GM18498 (cell line): Measurements from ENCODE around the gene MCTP1.
"Not testable (repeated sequence)": the region's sequence is repeated elsewhere in the genome, so short reads cannot be mapped to it uniquely, and the experiment has no call there.

ENCODE experiments used
- ATAC-seq: cut with Tn5 transposase; IDR thresholded peaks from one replicate; pipeline ENCODE4 v1.9.1; 2021; ENCODE audit warnings: mild to moderate bottlenecking, moderate library complexity; ENCODE audit not compliant: unreplicated experiment

The MCTP1 gene

DNA sequence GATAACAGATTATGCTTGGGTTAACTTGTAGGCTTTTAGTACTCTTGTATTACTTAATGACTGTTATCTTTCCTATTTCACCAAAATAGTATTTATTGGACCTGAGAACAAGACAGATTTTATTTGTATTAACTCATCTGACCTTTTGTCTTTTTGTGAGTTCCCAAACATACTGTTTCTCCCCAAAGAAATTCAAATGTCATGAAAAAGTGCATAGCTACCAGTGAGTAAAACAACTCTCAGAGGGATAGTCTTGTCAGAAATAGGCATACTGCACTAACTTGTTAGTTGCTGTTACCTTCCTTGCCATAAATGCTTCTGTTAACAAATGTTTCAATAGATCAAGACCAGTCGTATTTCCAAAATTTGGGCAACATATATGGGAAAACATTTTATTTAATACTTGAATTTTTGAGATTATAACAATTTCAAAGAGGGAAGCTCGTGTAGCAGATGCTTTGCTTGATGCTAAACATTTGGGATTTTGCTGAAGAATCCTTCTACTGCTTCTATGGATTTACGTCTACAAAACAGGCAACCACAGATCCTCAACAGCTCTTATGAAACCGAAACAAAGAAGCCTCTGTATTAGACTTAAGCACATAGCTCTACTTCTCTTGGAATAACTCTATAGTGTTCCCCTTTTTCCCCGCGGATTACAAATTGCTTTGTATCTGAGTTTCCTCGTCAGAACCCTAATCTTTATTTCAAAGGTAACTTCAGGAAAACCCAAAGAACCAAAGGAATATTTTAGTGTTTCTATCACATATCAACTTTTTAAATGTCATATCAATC, 248.8 kb downstream of the MCTP1 start:
- no peak for ATAC-seq

DNA sequence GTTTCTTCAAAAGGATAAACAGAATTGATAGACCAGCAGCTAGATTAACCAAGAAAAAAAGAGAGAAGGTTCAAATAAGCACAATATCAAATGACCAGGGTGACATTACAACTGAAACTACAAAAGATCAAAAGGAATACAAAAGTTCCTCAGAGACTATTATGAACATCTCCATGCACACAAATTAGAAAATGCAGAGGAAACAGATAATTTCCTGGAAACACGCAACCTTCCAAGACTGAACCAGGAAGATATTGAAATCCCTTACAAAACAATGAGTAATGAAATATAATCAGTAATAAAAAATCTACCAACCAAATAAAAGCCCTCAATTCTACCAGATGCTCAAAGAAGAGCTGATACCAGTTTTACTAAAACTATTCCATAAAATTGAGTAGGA, 252.1 kb downstream of the MCTP1 start:
- ATAC-seq: no peak

DNA sequence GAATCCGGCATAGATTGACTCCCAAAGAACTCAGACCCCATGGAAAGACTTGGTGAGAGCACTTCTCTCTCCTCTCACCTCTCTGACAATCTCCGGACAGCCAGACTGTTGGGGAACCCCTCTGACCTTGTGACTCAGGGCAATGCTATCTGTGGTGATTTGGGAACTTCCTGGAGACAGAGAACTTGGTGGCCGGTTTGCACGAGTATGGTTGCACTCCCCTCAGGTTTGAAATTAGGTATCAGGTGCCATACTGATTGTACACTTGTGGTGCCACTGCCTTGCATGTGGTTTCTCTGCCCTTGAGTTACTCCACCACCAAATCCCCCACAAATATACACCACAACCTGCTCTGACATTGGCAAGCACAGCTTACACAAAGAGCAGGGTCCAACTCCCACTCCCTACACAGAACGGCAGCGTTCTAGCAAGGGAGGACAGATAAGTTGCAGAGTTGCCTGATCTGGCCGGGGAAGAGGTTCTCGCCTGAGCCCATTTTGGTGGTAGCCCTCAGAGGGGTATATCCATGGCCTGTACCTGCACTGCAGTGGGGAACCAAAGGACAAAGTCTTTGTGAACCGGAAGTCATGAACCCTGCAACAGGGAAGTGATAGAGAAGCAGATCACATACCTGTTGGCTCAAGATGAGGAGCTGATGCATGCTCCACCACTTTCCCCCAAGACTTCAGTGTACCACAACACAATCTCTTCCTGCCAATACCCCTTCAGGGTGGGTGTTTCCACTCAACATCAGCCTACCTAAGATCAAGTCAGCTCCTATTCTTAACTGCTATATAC, 255.1 kb downstream of the MCTP1 start:
- peak; percentile 51 for ATAC-seq

DNA sequence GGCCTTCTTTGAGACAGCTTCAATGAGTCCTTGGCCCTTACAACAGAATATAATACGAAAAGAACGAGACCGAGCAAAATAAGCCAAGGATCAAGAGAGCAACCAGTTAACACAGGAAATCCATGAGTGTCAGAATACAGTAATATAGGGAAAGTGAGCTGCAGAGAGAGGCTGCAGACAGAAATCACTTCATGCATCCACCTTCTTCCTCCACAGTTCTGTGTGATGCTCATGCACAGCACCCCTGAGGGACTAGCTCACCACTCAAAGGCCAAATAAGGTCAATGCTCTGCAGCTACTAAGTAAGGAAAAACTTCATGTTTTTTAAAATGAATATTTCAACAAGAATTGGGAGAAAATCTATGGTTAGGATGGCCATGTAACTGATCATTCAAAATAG, 257.1 kb downstream of the MCTP1 start:
- peak; percentile 32 for ATAC-seq

DNA sequence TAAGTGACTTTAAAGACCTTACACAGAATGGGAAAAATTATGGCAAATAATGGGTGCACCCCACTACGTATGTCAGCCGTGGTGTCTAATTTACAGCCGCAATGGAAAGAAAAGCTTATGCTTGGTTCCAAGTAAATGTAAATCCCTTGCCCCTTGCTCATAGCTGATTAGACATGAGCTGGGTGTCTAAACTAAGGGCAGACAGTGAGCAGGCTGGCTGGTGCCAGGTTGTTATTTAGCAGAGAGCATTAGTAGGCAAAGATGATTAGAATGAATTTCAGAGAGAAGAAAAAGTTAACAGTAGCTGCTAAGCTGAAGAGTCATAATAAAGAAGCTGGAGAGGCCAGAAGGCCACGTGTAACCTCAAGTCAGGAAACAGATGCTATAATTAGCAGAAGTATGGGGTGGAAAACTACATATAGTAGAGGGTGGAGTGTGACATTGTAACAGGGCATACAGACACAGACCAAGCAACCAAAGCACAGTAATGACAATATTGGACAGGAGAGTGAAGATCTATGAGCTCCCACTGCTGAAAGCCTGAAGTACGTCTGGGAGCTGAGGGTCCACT, 257.7 kb downstream of the MCTP1 start:
- ATAC-seq: peak; percentile 27

DNA sequence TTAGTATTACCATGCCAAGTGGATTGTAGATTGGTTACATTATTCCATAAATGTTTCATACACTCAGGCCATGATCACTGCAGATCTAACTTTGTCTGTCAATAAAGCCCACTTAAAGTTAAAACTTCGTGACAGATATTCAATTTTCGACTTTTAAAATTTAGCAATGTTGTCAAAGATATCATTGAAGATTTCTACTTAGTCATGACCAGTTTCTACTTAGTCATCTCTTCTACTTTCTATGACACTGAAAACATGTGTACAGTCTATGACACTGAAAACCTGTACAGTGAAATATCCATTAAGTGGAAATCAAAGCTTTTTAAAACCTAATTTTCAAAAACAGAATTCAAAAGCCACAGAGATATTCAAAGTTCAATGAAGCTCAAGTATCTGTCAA, 258.2 kb downstream of the MCTP1 start:
- no peak for ATAC-seq

DNA sequence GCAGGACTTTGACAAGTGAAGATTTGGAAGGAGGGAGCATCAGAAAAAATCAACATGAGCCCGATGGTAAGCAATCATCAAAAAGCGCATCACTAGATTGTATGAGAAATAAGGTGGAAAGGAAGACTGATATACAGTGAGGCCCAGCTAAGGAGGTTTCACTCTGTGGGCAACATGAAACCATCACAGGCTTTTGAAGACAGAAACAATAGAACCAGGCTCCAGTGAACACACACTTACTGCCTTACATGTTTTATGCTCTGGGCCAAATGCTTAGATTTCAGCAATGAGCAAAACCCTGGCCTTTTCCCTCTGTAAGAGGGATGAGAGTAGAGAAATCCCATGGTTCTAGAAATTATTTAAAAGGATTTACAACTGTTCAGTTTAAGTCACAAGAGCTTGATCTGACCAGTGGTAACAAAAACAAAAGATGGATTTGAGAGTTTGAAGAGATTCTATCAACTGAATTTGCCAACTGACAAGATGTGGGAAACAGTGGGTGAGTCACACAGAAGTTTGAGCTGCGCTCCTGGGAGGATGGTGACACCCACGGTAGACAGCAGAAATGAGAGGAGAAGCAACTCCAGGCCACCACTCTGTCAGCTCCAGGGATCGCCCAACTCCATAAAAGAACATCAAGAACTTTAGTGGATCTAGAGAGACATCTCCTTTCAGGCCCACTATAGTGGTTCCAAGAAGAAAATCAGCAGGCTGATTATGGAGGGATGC, 261.8 kb downstream of the MCTP1 start:
- ATAC-seq: peak; percentile 82

DNA sequence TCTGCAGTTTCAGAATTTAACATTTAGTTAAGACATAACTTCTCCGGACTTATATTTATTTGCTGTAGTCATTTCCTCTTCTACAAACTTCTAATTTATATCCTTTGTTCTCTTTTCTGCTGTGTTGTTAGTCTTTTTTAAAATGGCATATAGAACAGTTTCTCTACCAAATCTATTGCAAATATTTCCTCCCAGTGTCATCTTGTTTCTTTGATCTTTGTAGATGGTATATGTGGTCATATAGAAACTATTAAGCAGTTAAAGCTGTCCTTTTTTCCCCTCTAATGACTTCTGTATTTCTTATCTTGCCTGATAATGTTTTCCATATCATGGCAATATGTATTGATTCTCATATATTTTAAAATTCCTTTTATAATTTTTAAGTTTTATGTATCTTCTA, 264.5 kb downstream of the MCTP1 start:
- ATAC-seq: no peak

DNA sequence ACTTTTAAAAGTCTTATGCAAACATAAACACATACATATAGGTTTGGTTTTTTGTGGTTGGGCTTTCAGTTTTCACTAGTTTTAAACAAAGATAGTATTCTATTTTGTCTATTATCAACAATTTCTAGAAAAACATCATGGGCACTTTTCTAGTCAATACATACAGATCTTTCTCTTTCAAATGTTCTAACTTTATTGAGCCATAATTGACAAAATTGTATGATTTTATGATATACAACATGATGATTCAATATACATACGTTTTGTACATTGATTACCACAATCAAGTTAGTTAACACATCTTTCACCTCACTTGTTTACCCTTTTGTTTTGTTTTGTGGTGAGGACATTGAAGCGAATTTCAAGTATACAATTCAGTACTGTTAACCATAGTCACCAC, 265.9 kb downstream of the MCTP1 start:
- ATAC-seq: no peak

DNA sequence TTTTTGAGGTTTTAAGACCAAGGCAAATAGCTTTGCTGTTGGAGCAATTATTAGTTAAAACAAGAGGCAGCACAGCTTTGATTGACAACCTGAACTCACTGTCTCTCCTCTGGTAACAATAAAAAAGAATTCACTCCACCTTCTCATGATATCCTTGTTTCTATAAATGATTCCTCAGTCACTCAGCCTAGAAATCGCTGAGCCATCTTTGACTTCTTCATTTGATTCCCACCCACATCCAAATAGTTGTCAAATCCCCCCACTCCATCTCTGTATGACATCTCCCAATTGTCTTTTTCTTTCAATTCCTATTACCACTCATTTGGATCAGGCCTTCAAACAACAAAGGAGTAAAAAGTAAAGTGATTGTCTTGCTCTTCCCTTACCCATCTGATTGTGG, 266.4 kb downstream of the MCTP1 start:
- no peak for ATAC-seq

DNA sequence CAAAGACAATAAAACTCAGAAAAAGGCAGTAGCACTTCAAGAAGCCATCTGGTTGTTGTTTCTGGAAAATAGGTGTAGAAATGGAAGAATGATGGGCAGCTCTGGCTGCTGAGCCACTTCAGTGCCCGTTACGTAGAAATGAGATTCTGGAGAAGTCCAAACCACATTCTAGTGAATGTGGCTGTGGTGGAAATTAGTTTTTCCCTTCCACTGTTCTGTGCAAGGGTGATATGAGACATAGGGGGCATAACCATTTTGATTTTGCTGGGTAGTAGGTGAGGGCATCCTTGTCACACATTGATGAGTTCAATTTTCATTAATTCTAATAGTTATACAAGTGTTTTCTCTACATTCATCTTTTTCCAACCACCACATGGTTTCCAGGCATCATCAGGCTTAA, 275.1 kb downstream of the MCTP1 start:
- no peak for ATAC-seq

DNA sequence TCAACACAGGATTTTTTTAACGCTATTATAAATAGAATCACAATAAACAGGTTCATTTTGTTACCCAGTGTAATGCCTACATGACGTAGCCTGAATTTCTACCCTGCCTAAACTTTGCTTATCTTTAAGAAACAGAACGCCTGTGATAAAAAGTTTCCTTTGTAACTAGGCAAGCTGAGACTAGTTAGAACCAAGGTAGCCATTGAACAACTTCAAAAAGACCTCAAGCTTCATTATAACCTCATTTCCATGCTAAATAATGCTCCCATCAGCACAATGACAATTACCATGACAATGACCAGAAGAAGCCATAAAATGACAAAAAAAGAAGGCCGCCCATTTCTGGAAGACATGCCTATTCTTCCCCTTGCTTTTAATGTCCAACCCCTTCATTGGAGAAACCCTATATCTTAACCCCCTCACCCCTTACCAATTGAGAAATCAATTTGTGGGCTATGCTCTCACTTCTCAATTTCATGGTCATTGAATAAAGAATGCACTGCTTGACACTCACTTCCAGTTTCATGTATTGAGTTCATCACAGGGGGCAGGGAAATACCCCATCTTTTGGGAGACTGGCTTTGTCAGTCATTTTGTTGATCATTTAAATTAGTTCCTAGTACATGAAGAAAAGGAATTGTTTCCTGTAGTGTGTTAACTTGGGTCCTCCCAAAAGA, 276.8 kb downstream of the MCTP1 start:
- ATAC-seq: peak; percentile 91

DNA sequence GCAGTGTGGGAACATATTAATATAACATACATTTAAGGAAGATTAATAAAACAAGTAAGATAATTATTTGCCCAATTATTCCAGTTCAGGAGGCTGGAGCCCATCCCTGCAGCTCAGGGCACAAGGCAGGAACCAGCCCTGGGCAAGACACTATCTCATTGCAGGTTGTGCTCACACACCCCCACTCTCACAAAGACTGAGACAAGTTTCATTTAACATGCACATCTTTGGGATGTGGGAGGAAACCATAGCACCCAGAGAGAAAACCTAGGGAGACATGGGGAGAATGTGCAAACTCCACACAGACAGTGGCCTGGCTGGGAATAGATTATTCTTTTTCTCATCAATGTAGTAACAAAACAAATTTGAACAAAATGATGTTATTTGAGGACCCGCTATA, 279.1 kb downstream of the MCTP1 start:
- ATAC-seq: no peak

DNA sequence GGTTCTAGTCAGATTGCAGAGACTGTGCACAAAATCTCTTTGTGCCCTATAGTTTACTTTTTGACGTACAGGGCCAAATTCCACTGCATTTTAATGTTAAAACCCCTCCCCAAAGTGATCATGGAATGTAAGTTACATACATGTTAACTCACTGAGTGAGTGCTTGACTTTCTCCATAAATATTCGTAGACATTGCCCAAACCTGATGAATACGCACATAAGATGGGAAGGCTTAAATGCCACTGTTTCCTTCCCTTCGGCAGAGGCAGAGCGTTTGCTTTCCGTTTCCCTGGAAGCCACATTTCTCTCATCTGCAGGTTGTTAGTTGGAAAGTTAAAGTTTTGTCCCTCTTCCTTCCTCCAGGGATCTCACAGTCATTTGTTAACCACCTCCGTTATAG, 286.2 kb downstream of the MCTP1 start:
- ATAC-seq: no peak

DNA sequence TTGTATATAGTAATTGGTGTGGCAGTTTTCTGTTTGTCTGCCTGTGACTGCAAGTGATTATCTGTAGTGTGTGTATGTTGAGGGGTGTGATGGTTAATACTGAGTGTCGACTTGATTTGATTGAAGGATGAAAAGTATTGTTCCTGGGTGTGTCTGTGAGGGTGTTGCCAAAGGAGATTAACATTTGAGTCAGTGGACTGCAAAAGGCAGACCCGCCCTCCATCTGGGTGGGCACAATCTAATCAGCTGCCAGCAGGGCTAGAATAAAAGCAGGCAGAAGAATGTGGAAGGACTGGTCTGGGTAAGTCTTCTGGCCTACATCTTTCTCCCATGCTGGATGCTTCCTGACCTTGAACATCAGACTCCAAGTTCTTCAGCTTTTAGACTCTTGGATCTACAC, 290.4 kb downstream of the MCTP1 start:
- ATAC-seq: not testable (repeated sequence)

DNA sequence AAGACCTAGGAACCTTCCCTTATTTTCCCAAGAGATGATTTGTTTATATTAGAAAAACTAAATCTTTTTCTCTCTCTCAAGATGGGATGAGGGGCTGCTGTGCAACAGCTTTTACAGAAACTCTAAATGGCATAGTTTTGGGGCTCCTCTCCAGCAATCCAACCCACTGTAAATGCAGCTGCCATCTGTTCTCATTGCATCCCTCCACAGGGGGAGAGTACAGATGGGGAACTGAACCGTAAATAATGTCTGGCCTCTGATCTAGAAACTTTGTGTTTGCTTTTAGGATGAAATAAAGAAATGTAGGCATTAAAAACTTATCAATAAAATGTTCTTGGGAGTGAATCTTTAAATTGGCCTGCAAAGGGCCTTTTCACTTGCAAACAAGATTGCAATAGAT, 291.4 kb downstream of the MCTP1 start:
- no peak for ATAC-seq

DNA sequence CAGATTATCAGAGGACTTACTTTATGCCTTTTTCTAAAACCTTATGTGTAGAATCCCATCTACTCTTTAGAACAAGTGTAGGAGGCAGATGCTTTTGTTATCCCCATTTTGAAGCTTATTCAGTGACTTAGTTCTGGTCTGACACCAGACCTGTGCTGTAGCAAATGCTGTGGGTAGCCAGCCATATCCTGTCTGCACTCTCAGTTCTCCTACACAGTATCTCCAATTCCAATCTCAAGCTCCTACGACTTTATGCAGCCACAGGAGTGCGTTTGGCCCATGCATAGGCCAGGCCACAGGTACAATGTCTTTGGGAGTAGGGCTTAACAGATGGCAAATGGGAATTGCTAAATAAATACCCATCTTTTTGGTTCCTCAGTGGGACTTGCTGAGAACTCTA, 292.6 kb downstream of the MCTP1 start:
- ATAC-seq: peak; percentile 67

DNA sequence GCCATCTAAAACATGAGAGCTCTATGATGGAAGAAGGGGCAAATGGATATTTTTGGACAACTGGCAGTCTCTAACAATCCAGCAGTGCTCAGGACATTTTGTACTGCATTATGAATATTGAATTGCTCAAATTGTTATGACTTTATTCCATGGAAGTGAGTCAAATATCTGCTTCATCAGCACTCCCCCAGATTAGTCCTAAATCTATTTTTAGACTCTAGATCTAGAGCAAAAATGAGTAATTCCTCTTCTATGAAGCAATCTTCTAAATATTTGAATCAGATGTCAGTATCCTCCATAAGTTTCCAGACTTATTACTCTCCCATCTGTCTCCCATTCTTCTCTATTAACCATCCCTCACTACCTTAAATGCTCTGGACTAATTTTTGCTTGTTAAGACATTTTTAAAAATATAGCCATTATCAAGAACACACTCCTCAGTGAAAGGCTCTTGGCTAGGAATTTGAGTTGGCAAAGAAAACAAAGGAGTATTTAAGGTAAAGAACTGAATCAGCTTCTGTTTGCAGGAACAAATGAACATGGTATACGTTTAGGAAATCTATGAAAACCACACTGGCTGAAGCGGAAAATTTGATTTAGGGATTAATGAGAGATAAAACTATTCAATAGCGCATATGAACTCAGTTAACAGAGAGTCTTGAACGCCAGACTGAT, 300.9 kb downstream of the MCTP1 start:
- ATAC-seq: no peak

DNA sequence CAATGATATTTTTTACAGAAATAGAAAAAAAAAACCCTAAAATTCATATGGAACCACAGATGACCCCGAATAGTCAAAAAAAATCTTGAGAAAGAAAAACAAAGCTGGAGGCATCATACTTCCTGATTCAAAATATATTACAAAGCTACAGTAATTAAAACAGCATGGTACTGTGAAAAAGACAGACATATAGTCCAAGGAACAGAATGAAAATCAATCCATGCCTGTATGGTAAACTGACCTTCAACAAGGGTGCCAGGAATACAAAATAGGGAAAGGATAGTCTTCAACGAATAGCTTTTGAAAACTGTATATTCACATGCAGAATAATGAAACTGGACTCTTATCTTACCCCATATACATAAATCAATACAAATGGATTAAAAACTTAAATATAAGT, 307.5 kb downstream of the MCTP1 start:
- ATAC-seq: no peak

DNA sequence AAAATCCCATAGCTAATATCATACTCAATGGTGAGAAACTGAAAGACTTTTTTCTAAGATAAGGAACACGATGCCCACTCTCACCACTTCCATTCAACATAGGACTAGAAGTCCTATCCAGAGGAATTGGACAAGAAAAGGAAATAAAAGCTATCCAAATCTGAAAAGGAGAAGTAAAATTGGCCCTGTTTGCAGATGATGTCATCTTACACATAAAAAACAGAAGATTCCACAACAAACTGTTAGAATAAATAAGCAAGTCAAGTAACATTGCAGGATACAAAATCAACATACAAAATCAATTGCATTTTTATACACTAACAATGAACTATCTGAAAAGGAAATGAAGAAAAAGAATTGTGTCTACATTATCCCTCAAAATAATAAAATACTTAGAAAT, 308.0 kb downstream of the MCTP1 start:
- no peak for ATAC-seq
